ENCODE results near the gene ETFA.

DNA sequence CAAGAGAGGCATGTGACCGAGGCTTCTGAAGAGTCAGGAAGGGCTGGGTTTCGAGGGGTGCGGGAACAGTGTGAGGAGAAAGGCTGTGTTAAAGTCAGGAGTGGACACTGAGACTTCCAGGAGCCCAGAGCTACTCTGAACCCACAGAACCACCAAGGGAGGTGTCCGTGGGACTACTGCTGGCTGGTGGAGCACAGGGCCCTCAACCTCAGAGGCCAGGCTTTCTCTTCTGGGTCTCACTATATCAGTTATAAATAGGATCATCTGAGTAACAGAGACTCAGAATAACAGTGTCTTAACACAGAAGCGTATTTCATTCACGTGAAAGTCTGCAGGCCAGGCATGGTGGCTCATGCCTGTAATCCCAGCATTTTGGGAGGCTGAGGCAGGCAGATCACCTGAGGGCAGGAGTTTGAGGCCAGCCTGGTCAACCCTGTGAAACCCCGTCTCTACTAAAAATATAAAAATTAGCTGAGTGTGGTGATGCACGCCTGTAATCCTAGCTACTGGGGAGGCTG lies 137.9 kb downstream of the ETFA start:
- TF ChIP-seq, protein P1, sequence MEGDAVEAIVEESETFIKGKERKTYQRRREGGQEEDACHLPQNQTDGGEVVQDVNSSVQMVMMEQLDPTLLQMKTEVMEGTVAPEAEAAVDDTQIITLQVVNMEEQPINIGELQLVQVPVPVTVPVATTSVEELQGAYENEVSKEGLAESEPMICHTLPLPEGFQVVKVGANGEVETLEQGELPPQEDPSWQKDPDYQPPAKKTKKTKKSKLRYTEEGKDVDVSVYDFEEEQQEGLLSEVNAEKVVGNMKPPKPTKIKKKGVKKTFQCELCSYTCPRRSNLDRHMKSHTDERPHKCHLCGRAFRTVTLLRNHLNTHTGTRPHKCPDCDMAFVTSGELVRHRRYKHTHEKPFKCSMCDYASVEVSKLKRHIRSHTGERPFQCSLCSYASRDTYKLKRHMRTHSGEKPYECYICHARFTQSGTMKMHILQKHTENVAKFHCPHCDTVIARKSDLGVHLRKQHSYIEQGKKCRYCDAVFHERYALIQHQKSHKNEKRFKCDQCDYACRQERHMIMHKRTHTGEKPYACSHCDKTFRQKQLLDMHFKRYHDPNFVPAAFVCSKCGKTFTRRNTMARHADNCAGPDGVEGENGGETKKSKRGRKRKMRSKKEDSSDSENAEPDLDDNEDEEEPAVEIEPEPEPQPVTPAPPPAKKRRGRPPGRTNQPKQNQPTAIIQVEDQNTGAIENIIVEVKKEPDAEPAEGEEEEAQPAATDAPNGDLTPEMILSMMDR (conservative IDR thresholded peaks at IDR 0.05 in 1 of 2, IDR thresholded peaks at IDR 0.05 in 1 of 2; ENCODE audit: extremely low read depth in 1 of 2, insufficient read depth in 1 of 2, low read depth in 1 of 2, low read length in 2 of 2) = no peak
- no peak for TF ChIP-seq EZH2 (IDR thresholded peaks at IDR 0.05; ENCODE audit: borderline replicate concordance, low read length)
